Stimulated activated CD8-positive, alpha-beta memory T cell treated with anti-CD3 and anti-CD28 coated beads, Interleukin-15, amount 100 ng/mL, for 24 hours (primary cell): ENCODE measurements around the gene MFGE8.

ENCODE experiments used
- DNase-seq: peaks from one replicate; pipeline ENCODE4 v3.0.0-alpha.2; 2020; ENCODE audit warnings: low read depth

The MFGE8 gene

DNA sequence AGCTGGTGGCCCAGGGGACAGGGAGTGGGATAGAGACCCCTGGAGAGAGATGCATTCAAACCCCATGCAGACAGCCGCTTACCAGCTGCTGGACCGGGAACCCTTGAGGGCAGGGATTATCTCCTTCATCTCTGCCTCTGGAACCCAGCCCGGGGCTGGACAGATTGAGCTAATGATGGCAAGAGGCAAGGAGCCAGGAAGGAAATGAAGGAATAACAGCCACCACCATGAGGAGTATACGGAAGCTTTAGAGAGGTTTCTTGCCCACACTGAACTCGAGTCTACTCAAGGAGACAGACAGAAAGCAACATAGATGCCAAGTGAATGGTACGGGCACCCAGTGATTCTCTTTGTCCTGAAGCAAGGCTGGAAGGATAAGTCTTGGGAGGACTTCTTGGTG, 41.1 kb downstream of the MFGE8 start:
- DNase-seq: no peak

DNA sequence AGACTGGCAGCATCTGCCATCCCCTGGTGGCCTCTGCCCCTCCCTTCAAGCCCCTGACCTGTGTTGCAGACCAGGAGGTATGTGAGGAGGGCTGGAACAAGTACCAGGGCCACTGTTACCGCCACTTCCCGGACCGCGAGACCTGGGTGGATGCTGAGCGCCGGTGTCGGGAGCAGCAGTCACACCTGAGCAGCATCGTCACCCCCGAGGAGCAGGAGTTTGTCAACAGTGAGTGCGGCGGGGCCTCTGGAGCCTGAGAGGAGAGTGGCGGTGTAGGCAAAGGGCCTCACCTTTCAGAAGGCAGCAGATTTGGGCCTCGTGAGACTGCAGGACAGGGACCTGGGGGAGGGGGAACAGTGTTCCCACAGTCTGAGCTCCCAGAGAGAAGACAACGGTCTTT, 41.9 kb downstream of the MFGE8 start:
- no peak for DNase-seq

DNA sequence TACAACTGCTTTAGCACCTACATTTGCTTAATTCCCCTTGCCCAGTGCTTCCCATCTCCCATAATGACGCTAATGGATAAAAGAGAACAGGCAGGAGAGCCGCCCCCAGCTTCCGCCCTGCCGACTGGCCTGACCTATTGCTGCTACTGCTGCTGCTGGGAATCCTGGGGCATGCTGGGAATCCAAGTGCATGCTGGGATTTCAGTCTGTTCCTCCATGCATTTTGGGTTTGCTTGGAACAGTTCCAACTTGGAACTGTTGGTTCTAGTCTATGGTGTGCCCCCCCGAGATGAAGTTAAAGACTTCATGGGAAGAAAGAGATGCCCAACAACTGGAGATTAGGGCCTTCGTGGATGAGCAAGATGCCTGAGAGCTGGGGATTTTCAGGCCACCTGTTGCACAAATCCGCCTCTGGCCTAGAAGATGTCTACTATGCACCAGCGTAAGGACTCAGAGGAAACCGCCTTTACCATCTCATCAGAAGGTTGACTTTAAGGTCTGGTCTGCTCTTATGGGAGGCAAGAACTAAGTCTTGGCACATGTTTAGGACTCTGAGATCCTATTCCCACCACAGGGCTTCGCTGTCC, 46.8 kb downstream of the MFGE8 start:
- no peak for DNase-seq

DNA sequence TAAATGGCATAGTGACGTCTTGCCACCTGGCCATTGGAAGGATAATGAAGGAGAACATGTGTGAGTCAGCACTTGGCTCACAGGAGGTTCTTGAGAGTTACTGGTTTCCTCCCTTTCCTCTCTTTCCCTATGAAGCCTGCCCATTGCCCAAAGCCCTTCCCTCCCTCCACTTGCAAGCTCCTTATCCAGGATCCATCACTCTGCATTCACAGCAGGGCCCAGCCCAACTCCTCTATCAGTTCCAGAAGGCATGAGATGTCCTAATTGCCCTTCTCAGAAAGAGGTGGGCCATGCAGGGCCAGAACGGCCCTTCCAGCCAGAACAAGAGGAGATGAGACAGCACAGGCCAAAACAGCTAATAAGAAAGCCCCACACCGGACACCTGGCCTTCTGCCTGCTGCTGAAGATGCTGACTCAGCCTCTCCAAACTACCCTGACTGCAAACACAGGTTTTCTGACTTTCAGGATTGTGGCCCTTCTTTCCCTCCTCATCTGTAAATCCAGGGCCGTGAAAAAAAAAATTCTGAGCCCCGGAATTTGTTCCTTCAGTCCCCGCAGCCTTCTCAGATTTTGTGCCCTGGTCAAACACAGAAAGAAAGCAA, 47.6 kb downstream of the MFGE8 start:
- no peak for DNase-seq

DNA sequence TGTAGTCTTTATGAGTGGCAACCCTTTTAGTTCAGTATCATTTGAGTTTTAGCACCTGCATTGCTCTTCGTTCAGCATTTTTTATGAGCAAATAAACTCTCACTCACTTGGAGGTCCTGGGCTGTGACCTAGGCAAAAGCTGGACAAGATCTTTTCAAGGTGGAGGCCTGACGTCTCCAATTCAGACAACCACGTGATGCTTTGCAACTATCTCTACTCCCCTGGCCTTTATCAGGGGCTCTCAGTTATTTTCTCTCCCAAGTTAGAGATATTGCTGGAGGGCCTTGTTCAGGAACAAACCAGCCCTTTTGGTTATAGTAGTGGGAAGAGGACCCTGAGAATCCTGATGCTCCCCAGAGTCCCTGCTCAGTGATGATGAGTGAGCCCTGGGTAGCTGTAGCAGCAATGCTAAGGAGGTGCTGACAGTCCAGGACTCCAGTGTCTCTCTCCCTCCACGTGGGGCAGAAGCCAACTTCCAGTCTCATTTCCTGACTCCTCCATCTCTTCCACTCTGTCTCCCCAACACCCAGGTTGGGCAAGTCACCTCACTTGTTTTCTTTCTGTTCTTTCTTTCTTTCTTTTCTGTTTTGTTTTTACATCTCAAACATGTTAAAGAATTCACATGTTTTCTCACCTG, 48.2 kb downstream of the MFGE8 start:
- no peak for DNase-seq

DNA sequence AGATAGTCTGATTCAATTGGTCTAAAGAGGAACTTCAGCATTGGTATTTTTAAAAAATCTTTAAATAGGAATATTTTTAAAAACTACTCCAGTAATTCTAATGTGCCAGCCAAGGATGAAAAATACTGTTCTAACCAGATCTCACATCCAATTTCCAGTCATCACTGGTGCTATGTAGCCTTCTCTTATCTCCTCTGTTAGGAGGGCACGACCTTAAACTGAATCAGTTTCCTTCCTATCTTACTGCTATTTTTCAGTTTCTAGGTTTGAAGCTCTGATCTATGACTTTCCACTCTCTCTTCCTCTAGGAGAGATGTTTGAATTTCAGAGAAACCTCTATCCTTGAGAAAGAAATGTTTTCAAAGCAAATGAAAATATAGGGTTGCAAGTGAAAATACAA, 49.8 kb downstream of the MFGE8 start:
- DNase-seq: no peak

DNA sequence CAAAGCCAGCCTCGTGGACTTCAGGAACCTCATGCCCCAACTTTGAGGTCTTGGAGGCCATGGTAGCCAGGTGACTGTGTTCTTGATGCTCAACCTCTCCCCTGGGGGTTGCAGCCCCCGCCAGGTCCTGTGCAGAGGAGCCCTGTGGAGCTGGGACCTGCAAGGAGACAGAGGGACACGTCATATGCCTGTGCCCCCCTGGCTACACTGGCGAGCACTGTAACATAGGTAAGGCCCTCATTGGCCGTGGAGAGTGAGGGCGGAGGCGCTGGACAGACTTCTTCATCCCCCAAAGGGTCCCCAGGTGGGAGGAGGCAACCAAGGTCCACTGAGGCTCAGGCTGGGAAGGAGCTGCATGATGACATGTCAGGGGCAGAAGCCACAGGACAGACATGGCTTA, 53.0 kb downstream of the MFGE8 start:
- DNase-seq: no peak

DNA sequence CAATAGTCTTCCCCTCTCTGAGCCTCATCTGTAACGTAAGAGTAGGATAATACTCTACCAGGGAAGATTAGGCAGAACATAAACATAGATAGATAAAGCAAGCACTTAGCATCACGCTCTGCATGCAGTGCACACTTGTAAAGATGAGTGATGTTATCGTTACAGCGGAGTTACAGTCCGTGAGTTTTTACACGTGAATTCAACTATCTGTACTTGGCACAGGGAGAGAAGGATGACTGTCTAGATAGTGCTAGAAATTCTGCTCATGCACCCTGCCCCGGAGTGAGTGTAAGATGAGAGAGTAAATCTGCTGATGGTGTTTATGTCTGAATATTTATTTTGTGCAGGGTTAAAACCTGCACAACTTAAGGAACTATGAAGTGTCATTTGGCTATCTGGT, 53.6 kb downstream of the MFGE8 start:
- DNase-seq: no peak

DNA sequence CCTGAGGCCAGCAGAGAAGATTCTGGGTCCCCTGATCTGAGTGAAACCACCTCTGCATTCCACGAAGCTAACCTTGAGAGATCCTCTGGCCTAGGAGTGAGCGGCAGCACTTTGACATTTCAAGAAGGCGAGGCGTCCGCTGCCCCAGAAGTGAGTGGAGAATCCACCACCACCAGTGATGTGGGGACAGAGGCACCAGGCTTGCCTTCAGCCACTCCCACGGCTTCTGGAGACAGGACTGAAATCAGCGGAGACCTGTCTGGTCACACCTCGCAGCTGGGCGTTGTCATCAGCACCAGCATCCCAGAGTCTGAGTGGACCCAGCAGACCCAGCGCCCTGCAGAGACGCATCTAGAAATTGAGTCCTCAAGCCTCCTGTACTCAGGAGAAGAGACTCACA, 54.2 kb downstream of the MFGE8 start:
- no peak for DNase-seq

DNA sequence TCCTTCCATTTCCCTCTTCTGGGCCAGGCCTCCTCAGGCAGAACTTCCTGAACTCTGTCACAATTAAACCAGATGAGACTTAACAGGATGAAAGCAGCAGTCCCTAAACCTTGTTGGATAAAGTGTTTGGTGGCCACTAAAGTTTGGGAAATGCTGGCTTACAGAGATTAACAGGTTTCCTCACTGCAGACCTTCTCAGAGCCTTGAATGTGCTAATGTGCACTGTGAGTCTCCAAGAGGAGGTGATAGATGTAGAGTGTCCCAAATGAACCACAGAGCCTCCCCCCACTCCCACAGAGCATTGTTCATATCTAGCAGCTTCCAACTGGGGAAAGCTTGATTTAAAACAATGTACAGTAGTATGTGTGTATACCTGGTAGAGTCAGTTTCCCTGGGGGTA, 60.7 kb downstream of the MFGE8 start:
- no peak for DNase-seq

DNA sequence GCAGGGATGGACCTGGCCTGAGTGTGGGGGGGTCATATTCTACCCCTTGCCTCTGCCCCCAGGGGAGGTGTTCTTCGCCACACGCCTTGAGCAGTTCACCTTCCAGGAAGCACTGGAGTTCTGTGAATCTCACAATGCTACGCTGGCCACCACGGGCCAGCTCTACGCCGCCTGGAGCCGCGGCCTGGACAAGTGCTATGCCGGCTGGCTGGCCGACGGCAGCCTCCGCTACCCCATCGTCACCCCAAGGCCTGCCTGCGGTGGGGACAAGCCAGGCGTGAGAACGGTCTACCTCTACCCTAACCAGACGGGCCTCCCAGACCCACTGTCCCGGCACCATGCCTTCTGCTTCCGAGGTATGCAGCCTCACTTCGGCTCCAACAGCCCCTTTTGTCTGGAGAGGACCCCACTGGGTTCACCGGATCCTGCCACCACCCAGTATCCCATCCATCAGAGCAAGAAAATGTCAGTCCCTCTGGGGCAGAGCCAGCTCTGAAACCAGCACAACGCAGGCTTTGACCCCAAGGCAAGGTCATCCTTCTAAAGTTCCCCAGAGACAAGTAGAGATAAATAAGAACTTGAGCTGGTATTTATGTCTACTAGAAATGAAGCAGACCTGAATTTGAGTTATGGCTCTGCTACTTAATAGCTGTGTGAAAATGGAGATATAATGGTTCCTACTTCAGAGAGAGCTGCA, 63.7 kb downstream of the MFGE8 start:
- no peak for DNase-seq
